Measurements from ENCODE around the gene TBPL1. TPM values are rescaled to one million over a fixed set of nuclear protein-coding genes. Genes with fewer than 3 reads are reported as not detected.
A peak's percentile ranks its signal among the peaks of the same experiment; 100 is the strongest.

Gene TBPL1
- total RNA-seq, 1 experiment from 2014 or later: 42.1 TPM

DNA sequence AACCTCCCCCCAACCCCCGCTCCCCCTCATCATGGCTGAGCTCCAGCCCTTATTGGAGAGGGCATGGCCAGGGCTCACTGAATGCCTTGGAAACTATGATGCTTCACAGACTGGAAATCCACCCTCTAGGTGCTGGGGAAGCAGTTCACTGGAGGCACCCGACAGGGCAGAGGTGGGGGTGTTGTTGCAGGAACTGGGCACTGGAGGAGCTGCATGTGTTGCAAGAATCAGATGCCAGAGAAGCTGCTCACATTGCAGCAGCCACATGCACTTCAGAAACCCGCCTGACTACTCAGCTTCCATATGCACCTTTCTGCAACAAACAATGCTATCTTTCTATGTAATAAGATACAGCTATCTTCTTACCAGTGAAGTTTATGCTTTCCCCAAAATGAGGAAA is 7.9 kb upstream of the TBPL1 start:
- Mint-ChIP-seq H3K4me1 (0 out of 2 replicates have a peak, but pooled peaks cover 3% of the 10 kb centered on the region), H3K4me3 (no peak overlapping the region), H3K36me3 (no peaks in the 10 kb centered on the region), H3K27ac (no peak overlapping the region), H3K9me3 (peaks cover 4% of the 10 kb centered on the region), H3K27me3 (ENCODE audit: low read depth) (peaks cover 3% of the 10 kb centered on the region)
- ChIA-PET POLR2A (no interaction called here), CTCF (interaction anchor here (0.6 to 2.1 kb wide), 14 partner anchors 8 to 179 kb away, joined by 3 to 17 read pairs (median 4); partner anchors contain the start of genes SLC2A12 and TBPL1)
- ATAC-seq (peak; percentile 77), DNase-seq (ENCODE audit: low spot score) (peak; percentile 18)
- TF ChIP-seq CREB1 (CRISPR knock-in tag; IDR thresholded peaks at IDR 0.05) (no peak), ESRRA (CRISPR knock-in tag; IDR thresholded peaks at IDR 0.05; ENCODE audit: borderline replicate concordance) (no peak), JAZF1 (CRISPR knock-in tag; IDR thresholded peaks at IDR 0.05) (no peak), ZNF671 (CRISPR knock-in tag; IDR thresholded peaks at IDR 0.05) (no peak), ATF1 (CRISPR knock-in tag; IDR thresholded peaks at IDR 0.05) (no peak), NR2C2 (CRISPR knock-in tag; IDR thresholded peaks at IDR 0.05) (no peak), IRF2 (CRISPR knock-in tag; IDR thresholded peaks at IDR 0.05; ENCODE audit: borderline replicate concordance, low read depth) (no peak), TEAD1 (CRISPR knock-in tag; IDR thresholded peaks at IDR 0.05) (no peak)
- TF ChIP-seq, protein P1, sequence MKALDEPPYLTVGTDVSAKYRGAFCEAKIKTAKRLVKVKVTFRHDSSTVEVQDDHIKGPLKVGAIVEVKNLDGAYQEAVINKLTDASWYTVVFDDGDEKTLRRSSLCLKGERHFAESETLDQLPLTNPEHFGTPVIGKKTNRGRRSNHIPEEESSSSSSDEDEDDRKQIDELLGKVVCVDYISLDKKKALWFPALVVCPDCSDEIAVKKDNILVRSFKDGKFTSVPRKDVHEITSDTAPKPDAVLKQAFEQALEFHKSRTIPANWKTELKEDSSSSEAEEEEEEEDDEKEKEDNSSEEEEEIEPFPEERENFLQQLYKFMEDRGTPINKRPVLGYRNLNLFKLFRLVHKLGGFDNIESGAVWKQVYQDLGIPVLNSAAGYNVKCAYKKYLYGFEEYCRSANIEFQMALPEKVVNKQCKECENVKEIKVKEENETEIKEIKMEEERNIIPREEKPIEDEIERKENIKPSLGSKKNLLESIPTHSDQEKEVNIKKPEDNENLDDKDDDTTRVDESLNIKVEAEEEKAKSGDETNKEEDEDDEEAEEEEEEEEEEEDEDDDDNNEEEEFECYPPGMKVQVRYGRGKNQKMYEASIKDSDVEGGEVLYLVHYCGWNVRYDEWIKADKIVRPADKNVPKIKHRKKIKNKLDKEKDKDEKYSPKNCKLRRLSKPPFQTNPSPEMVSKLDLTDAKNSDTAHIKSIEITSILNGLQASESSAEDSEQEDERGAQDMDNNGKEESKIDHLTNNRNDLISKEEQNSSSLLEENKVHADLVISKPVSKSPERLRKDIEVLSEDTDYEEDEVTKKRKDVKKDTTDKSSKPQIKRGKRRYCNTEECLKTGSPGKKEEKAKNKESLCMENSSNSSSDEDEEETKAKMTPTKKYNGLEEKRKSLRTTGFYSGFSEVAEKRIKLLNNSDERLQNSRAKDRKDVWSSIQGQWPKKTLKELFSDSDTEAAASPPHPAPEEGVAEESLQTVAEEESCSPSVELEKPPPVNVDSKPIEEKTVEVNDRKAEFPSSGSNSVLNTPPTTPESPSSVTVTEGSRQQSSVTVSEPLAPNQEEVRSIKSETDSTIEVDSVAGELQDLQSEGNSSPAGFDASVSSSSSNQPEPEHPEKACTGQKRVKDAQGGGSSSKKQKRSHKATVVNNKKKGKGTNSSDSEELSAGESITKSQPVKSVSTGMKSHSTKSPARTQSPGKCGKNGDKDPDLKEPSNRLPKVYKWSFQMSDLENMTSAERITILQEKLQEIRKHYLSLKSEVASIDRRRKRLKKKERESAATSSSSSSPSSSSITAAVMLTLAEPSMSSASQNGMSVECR (CRISPR knock-in tag; IDR thresholded peaks at IDR 0.05; ENCODE audit: borderline replicate concordance): no peak
- TF ChIP-seq, protein P2, sequence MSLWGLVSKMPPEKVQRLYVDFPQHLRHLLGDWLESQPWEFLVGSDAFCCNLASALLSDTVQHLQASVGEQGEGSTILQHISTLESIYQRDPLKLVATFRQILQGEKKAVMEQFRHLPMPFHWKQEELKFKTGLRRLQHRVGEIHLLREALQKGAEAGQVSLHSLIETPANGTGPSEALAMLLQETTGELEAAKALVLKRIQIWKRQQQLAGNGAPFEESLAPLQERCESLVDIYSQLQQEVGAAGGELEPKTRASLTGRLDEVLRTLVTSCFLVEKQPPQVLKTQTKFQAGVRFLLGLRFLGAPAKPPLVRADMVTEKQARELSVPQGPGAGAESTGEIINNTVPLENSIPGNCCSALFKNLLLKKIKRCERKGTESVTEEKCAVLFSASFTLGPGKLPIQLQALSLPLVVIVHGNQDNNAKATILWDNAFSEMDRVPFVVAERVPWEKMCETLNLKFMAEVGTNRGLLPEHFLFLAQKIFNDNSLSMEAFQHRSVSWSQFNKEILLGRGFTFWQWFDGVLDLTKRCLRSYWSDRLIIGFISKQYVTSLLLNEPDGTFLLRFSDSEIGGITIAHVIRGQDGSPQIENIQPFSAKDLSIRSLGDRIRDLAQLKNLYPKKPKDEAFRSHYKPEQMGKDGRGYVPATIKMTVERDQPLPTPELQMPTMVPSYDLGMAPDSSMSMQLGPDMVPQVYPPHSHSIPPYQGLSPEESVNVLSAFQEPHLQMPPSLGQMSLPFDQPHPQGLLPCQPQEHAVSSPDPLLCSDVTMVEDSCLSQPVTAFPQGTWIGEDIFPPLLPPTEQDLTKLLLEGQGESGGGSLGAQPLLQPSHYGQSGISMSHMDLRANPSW (CRISPR knock-in tag; conservative IDR thresholded peaks at IDR 0.05; ENCODE audit: low read depth): no peak

DNA sequence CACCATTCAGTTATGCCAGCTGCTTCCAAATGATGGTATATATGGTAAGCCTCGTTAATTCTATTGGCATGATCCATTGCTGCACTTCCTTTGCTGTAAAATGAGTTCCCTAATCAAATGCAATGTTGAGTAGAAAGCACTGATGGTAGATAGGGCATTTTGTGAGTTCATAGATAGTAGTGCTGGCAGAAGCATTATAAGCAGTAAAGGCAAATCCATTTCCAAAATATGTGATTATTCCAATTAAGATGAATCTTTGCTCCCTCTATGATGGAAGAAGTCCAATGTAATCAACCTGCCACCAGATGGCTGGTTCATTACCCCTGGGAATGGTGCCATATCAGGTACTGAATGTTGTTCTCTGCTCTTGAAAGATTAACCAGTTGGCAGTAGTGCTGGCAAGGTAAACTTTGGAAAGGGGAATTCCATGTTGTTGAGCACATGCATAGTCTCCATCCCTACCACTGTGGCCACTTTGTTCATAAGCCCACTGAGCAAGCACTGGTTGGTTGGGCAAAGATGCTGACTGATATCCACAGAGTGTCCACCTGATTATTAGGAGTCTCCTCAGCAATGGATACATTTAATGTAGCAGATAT is 5.6 kb upstream of the TBPL1 start:
- no peak overlapping the region for H3K4me3 Mint-ChIP-seq
- no peak overlapping the region for H3K27ac Mint-ChIP-seq
- ChIA-PET CTCF (interaction anchor here (1.0 kb wide), 1 partner anchor 11 kb away, joined by 3 read pairs; no protein-coding TSS in a partner anchor), POLR2A (no interaction called here)
- peaks cover 11% of the 10 kb centered on the region for H3K27me3 Mint-ChIP-seq (ENCODE audit: low read depth)
- ATAC-seq (no peak), DNase-seq (ENCODE audit: low spot score) (no peak)
- H3K9me3 Mint-ChIP-seq: no peaks in the 10 kb centered on the region
- H3K4me1 Mint-ChIP-seq: peaks cover 10% of the 10 kb centered on the region
- no peaks in the 10 kb centered on the region for H3K36me3 Mint-ChIP-seq
- TF ChIP-seq SP1 (CRISPR knock-in tag; conservative IDR thresholded peaks at IDR 0.05): no peak
- TF ChIP-seq ZNF232 (CRISPR knock-in tag; IDR thresholded peaks at IDR 0.05): no peak
- no peak for TF ChIP-seq MYBL2 (CRISPR knock-in tag; IDR thresholded peaks at IDR 0.05)
- TF ChIP-seq, protein P3, sequence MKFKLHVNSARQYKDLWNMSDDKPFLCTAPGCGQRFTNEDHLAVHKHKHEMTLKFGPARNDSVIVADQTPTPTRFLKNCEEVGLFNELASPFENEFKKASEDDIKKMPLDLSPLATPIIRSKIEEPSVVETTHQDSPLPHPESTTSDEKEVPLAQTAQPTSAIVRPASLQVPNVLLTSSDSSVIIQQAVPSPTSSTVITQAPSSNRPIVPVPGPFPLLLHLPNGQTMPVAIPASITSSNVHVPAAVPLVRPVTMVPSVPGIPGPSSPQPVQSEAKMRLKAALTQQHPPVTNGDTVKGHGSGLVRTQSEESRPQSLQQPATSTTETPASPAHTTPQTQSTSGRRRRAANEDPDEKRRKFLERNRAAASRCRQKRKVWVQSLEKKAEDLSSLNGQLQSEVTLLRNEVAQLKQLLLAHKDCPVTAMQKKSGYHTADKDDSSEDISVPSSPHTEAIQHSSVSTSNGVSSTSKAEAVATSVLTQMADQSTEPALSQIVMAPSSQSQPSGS (CRISPR knock-in tag; IDR thresholded peaks at IDR 0.05; ENCODE audit: borderline replicate concordance, low read depth): no peak
- TF ChIP-seq, protein P4, sequence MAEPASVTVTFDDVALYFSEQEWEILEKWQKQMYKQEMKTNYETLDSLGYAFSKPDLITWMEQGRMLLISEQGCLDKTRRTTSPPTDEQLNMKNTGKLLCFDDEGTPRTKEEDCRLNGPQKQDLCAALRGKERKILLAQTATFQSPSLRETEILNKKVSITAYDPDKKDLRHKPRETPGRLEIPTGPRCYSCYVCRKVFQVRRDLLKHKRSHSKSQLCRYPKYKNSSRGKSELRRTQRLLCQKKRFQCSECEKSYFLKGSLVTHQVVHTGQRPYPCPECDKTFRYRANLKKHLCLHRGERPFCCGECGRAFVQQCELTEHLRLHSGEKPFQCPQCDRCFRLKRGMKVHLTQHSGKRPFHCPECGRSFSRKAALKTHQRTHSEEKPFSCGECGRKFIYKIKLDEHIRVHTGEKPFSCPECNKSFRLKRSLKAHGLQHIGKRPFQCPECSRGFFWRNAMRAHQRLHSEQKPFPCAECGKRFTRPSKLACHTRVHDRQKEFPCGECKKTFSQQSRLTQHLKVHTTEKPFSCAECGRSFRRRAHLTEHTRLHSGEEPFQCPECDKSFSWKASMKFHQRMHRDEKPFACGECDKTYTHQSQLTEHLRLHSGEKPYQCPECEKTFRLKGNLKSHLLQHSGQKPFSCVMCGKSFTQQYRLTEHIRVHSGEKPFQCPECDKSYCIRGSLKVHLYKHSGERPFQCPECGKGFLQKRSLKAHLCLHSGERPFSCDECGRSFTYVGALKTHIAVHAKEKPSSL (CRISPR knock-in tag; conservative IDR thresholded peaks at IDR 0.05): no peak
- no peak for TF ChIP-seq OVOL2 (CRISPR knock-in tag; IDR thresholded peaks at IDR 0.05; ENCODE audit: borderline replicate concordance)
- TF ChIP-seq ZNF317 (CRISPR knock-in tag; IDR thresholded peaks at IDR 0.05; ENCODE audit: borderline replicate concordance, low read depth): no peak
- TF ChIP-seq ZNF121 (CRISPR knock-in tag; IDR thresholded peaks at IDR 0.05): no peak
- TF ChIP-seq, protein P5, sequence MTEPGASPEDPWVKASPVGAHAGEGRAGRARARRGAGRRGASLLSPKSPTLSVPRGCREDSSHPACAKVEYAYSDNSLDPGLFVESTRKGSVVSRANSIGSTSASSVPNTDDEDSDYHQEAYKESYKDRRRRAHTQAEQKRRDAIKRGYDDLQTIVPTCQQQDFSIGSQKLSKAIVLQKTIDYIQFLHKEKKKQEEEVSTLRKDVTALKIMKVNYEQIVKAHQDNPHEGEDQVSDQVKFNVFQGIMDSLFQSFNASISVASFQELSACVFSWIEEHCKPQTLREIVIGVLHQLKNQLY (CRISPR knock-in tag; IDR thresholded peaks at IDR 0.05): no peak
- TF ChIP-seq GRHL2 (CRISPR knock-in tag; IDR thresholded peaks at IDR 0.05; ENCODE audit: insufficient replicate concordance, severe bottlenecking): no peak
- TF ChIP-seq CREB1 (CRISPR knock-in tag; IDR thresholded peaks at IDR 0.05): no peak
- TF ChIP-seq, protein P6, sequence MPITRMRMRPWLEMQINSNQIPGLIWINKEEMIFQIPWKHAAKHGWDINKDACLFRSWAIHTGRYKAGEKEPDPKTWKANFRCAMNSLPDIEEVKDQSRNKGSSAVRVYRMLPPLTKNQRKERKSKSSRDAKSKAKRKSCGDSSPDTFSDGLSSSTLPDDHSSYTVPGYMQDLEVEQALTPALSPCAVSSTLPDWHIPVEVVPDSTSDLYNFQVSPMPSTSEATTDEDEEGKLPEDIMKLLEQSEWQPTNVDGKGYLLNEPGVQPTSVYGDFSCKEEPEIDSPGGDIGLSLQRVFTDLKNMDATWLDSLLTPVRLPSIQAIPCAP (CRISPR knock-in tag; IDR thresholded peaks at IDR 0.05): no peak
